Measurements from ENCODE around the gene STAU1.

- TF ChIP-seq EZH2phosphoT487 (IDR thresholded peaks at IDR 0.05; ENCODE audit: insufficient read depth, low read depth) (no peak), EZH2 (IDR thresholded peaks at IDR 0.05; ENCODE audit: insufficient read depth, poor library complexity, severe bottlenecking) (no peak)
Measured at GRCh38 chr20:49207076-49207475, 18.9 kb upstream of the STAU1 start.

Measured in GM23248 (cell line).